SK-N-SH (cell line): ENCODE measurements around the gene PCNX2.

Experiments
- CHD2 ChIP-seq: fragments of 150-350 bp; IDR thresholded peaks from 2 replicates; pipeline ENCODE4 v1.6.1; 2018; ENCODE audit warnings: low read length; ENCODE audit not compliant: partially characterized antibody
- CTCF ChIP-seq: fragments of 200-600 bp; sonication (generic); IDR thresholded peaks from 2 replicates; pipeline ENCODE4 v1.6.1; 2017; ENCODE audit warnings: antibody characterized with exemption, mild to moderate bottlenecking, moderate library complexity
- EP300 ChIP-seq, 2 experiments: IDR thresholded peaks; 2 replicates each; pipeline versions ENCODE4 v1.4.0 to v1.6.1; 2012; ENCODE audit warnings: borderline replicate concordance in 1 of 2, low read depth in 1 of 2, low read length in 1 of 2
- FOSL2 ChIP-seq: IDR thresholded peaks from 2 replicates; pipeline ENCODE4 v1.4.0; 2012; ENCODE audit warnings: low read depth, mild to moderate bottlenecking, moderate library complexity, borderline replicate concordance
- GATA2 ChIP-seq: sonication (generic); formaldehyde crosslinking; IDR thresholded peaks from 2 replicates; pipeline ENCODE4 v1.5.0; 2020; ENCODE audit warnings: mild to moderate bottlenecking, missing genetic modification reagents
- JUND ChIP-seq: IDR thresholded peaks from 2 replicates; pipeline ENCODE4 v1.4.0; 2012
- MAX ChIP-seq: IDR thresholded peaks from 2 replicates; pipeline ENCODE4 v1.4.0; 2012; ENCODE audit warnings: low read depth
- POLR2AphosphoS5 ChIP-seq: IDR thresholded peaks from 2 replicates; pipeline ENCODE4 v1.6.1; 2012; ENCODE audit warnings: low read depth, low read length
- REST ChIP-seq: IDR thresholded peaks from 2 replicates; pipeline ENCODE4 v1.6.1; 2012; ENCODE audit warnings: mild to moderate bottlenecking, low read depth, low read length, moderate library complexity
- SMC3 ChIP-seq: IDR thresholded peaks from 2 replicates; pipeline ENCODE4 v1.6.1; 2012; ENCODE audit warnings: low read depth, low read length, improper control_type of control experiment
- TEAD4 ChIP-seq: IDR thresholded peaks from 2 replicates; pipeline ENCODE4 v1.4.0; 2012; ENCODE audit warnings: mild to moderate bottlenecking, borderline replicate concordance; ENCODE audit not compliant: insufficient read depth
- YY1 ChIP-seq: IDR thresholded peaks from 2 replicates; pipeline ENCODE4 v1.4.0; 2012; ENCODE audit warnings: low read depth, mild to moderate bottlenecking

GRCh38 chr1:233227930-233228465, 67.5 kb downstream of the PCNX2 start:
- TF ChIP-seq REST, result no peak
- TF ChIP-seq CTCF, result no peak
- no peak for TF ChIP-seq FOSL2
- no peak for TF ChIP-seq YY1
- no peak for TF ChIP-seq EP300 (IDR thresholded peaks at IDR 0.05; ENCODE audit: borderline replicate concordance in 1 of 2, low read depth in 1 of 2, low read length in 1 of 2)
- TF ChIP-seq JUND, result no peak
- no peak for TF ChIP-seq GATA2 (CRISPR knock-in tag)
- no peak for TF ChIP-seq TEAD4
- no peak for TF ChIP-seq MAX
- TF ChIP-seq SMC3, result no peak
- TF ChIP-seq CHD2, result no peak
- TF ChIP-seq POLR2AphosphoS5, result no peak
